Loucy (cell line): Measurements from ENCODE around the gene GPC4.

Experiments
- H2AFZ ChIP-seq: fragments of 200-600 bp; sonication (generic); 2 replicates; pipeline ENCODE4 v1.6.0; 2016; ENCODE audit warnings: antibody characterized with exemption, mild to moderate bottlenecking, low read length, moderate library complexity
- H3F3A ChIP-seq: fragments of 200-600 bp; 2 replicates; pipeline ENCODE4 v1.6.0; 2016; ENCODE audit warnings: antibody characterized with exemption, low read depth, mild to moderate bottlenecking
- H3K27me3 ChIP-seq: fragments of 200-600 bp; sonication (generic); 2 replicates; pipeline ENCODE4 v1.6.1; 2014; ENCODE audit warnings: low read length, mild to moderate bottlenecking; ENCODE audit not compliant: insufficient read depth, poor library complexity, severe bottlenecking
- H3K36me3 ChIP-seq: fragments of 200-600 bp; sonication (generic); 2 replicates; pipeline ENCODE4 v1.6.1; 2016; ENCODE audit warnings: low read length; ENCODE audit not compliant: insufficient read depth
- H3K4me1 ChIP-seq: fragments of 200-600 bp; sonication (generic); 2 replicates; pipeline ENCODE4 v1.5.1; 2014; ENCODE audit warnings: low read length, mild to moderate bottlenecking; ENCODE audit not compliant: insufficient read depth, poor library complexity, severe bottlenecking
- H3K4me2 ChIP-seq: fragments of 200-600 bp; sonication (generic); 2 replicates; pipeline ENCODE4 v1.6.0; 2014; ENCODE audit warnings: antibody characterized with exemption, low read length, low read depth, mild to moderate bottlenecking; ENCODE audit not compliant: poor library complexity, severe bottlenecking
- H3K4me3 ChIP-seq: fragments of 200-600 bp; sonication (generic); 2 replicates; pipeline ENCODE4 v1.5.1; 2014; ENCODE audit warnings: low read length, mild to moderate bottlenecking, mixed read lengths; ENCODE audit not compliant: poor library complexity, severe bottlenecking
- H3K79me2 ChIP-seq: fragments of 200-600 bp; sonication (generic); 2 replicates; pipeline ENCODE4 v1.6.1; 2014; ENCODE audit warnings: low read length; ENCODE audit not compliant: insufficient read depth
- H3K9ac ChIP-seq: fragments of 200-600 bp; sonication (generic); 2 replicates; pipeline ENCODE4 v1.6.0; 2014; ENCODE audit warnings: mild to moderate bottlenecking, low read depth, low read length, moderate library complexity; ENCODE audit not compliant: poor library complexity, severe bottlenecking
- H3K9me2 ChIP-seq: fragments of 200-600 bp; sonication (generic); replicated peaks from 2 replicates; pipeline ENCODE4 v1.6.1; 2016; ENCODE audit warnings: low read depth, low read length, mixed read lengths
- H3K9me3 ChIP-seq: fragments of 200-600 bp; sonication (generic); 2 replicates; pipeline ENCODE4 v1.6.1; 2014; ENCODE audit warnings: mild to moderate bottlenecking, antibody characterized with exemption, low read length, low read depth; ENCODE audit not compliant: insufficient read depth
- H4K20me1 ChIP-seq: fragments of 200-600 bp; sonication (generic); 2 replicates; pipeline ENCODE4 v1.6.0; 2014; ENCODE audit warnings: antibody characterized with exemption, low read length, mild to moderate bottlenecking; ENCODE audit not compliant: insufficient read depth, poor library complexity, severe bottlenecking
- CTCF ChIP-seq: fragments of 200-600 bp; sonication (generic); conservative IDR thresholded peaks from 2 replicates; pipeline ENCODE4 v1.5.1; 2014; ENCODE audit warnings: mild to moderate bottlenecking, antibody characterized with exemption, low read length
- EZH2phosphoT487 ChIP-seq: fragments of 200-600 bp; IDR thresholded peaks from 2 replicates; pipeline ENCODE4 v1.6.1; 2018; ENCODE audit warnings: antibody characterized with exemption, mild to moderate bottlenecking, moderate library complexity, borderline replicate concordance

The GPC4 gene

GRCh38 chrX:133250184-133251100 is 164.8 kb downstream of the GPC4 start:
- peaks cover 6% of the 10 kb centered on the region for H3K4me1 ChIP-seq
- TF ChIP-seq CTCF: no peak
- TF ChIP-seq EZH2phosphoT487: no peak
- no peak overlapping the region for H3K4me2 ChIP-seq
- H3K9ac ChIP-seq: no peak overlapping the region
- H2AFZ ChIP-seq: no peak overlapping the region
- no peak overlapping the region for H3K4me3 ChIP-seq
- no peaks in the 10 kb centered on the region for H4K20me1 ChIP-seq
- no peaks in the 10 kb centered on the region for H3K27me3 ChIP-seq
- H3F3A ChIP-seq: no peaks in the 10 kb centered on the region
- H3K36me3 ChIP-seq: no peaks in the 10 kb centered on the region
- no peaks in the 10 kb centered on the region for H3K79me2 ChIP-seq
- H3K9me3 ChIP-seq: no peaks in the 10 kb centered on the region; the same call in 1 of the 2 replicates
- H3K9me2 ChIP-seq: no peaks in the 10 kb centered on the region
